Ovary (tissue), 3 donors: ENCODE measurements around the gene SH3D21.

Experiments
- EP300 ChIP-seq: sonication (generic); formaldehyde crosslinking; IDR thresholded peaks from one replicate; pipeline ENCODE4 v1.6.1; 2017; ENCODE audit warnings: antibody characterized with exemption
- POLR2A ChIP-seq: fragments of 450-650 bp; IDR thresholded peaks from one replicate; pipeline ENCODE4 v1.6.1; 2017; ENCODE audit warnings: antibody characterized with exemption, mild to moderate bottlenecking, moderate library complexity
- TF ChIP-seq, protein P1 (sequence below), 3 donors: fragments of 450-650 bp in 2 of 3; fragments of 200-600 bp in 1 of 3; IDR thresholded peaks; one replicate each; pipeline versions ENCODE4 v1.5.1 to v1.8.0; 2016 to 2022; ENCODE audit warnings: antibody characterized with exemption in 3 of 3, mild to moderate bottlenecking in 1 of 3
- donor health status: DM: no; HTN: no; CAD: no.

GRCh38 chr1:36339615-36340014 is 33.4 kb downstream of the SH3D21 start:
- TF ChIP-seq, protein P1, sequence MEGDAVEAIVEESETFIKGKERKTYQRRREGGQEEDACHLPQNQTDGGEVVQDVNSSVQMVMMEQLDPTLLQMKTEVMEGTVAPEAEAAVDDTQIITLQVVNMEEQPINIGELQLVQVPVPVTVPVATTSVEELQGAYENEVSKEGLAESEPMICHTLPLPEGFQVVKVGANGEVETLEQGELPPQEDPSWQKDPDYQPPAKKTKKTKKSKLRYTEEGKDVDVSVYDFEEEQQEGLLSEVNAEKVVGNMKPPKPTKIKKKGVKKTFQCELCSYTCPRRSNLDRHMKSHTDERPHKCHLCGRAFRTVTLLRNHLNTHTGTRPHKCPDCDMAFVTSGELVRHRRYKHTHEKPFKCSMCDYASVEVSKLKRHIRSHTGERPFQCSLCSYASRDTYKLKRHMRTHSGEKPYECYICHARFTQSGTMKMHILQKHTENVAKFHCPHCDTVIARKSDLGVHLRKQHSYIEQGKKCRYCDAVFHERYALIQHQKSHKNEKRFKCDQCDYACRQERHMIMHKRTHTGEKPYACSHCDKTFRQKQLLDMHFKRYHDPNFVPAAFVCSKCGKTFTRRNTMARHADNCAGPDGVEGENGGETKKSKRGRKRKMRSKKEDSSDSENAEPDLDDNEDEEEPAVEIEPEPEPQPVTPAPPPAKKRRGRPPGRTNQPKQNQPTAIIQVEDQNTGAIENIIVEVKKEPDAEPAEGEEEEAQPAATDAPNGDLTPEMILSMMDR (IDR thresholded peaks at IDR 0.05), result no peak
- TF ChIP-seq POLR2A (no peak), EP300 (no peak)
